Omental fat pad (tissue), 4 donors: ENCODE data around the gene FARP2. TPM values are rescaled to one million over a fixed set of nuclear protein-coding genes. Genes with fewer than 3 reads are reported as not detected.
"Not testable (repeated sequence)": the region's sequence is repeated elsewhere in the genome, so short reads cannot be mapped to it uniquely, and the experiment has no call there.

Source experiments
- ATAC-seq: fragments of 150-250 bp; one replicate; pipeline ENCODE4 v1.9.1; 2016; ENCODE audit warnings: mild to moderate bottlenecking, moderate library complexity; ENCODE audit not compliant: low FRiP score
- DNase-seq: peaks from one replicate; pipeline ENCODE4 v3.0.0-alpha.2; 2019; ENCODE audit warnings: low spot score
- total RNA-seq, 4 donors: library from RNA; depleted of rRNA; stranded (reverse); fragments of >200 nt; gene quantifications; one replicate each; pipeline ENCODE4 v1.1.0, GENCODE V29; 2016
- TF ChIP-seq, protein P1 (sequence below), 3 donors: fragments of 450-650 bp; IDR thresholded peaks; one replicate each; pipeline ENCODE4 v1.5.1; 2016 to 2017; ENCODE audit warnings: antibody characterized with exemption in 3 of 3, mild to moderate bottlenecking in 3 of 3, moderate library complexity in 2 of 3

Gene FARP2
- total RNA-seq, 4 donors from 2014 or later = 27.6 to 65.8 (median 34.1) TPM

DNA sequence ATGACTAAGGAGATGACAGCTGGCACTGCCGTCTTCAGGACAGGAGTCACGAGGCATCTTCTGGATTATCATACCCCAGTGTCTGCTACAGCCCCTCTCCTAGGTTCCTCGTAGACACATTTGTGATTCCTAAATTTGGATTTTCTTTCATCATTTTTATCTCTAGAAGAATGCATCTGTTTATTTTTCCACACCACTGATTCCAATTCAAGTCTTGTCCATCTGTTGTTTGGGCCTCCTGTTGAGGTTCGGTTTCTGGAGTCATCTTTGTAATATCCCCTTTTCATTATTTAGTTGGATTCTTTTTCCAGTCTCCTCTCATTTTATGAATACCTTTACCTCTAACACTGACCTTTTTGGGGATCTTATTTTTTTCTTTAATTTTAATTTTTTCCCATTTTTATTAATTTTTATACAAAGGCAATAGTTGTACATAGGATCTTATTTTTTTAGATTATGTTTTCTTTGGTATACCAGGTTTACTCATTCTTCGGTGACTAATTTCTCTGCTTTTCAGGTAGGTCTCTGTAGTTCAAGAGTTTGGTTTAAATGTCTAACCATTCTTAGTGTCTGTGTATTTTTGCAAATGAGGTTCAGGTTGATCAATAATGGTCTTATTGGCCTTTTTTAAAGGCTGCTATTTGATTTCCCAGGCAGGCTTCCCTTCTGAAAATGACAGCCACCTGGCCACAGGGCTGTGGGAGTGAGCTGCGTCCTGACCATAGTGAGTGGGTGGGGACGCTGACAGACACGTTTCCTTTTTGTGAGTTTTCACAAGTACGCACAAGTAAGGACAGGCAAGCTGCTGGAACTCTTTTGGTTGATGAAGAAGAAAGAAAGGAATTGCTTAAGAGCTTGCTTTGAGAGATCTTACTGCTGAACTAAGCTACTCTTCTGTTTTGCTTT, 34.5 kb downstream of the FARP2 start:
- DNase-seq = no peak
- TF ChIP-seq, protein P1, sequence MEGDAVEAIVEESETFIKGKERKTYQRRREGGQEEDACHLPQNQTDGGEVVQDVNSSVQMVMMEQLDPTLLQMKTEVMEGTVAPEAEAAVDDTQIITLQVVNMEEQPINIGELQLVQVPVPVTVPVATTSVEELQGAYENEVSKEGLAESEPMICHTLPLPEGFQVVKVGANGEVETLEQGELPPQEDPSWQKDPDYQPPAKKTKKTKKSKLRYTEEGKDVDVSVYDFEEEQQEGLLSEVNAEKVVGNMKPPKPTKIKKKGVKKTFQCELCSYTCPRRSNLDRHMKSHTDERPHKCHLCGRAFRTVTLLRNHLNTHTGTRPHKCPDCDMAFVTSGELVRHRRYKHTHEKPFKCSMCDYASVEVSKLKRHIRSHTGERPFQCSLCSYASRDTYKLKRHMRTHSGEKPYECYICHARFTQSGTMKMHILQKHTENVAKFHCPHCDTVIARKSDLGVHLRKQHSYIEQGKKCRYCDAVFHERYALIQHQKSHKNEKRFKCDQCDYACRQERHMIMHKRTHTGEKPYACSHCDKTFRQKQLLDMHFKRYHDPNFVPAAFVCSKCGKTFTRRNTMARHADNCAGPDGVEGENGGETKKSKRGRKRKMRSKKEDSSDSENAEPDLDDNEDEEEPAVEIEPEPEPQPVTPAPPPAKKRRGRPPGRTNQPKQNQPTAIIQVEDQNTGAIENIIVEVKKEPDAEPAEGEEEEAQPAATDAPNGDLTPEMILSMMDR (IDR thresholded peaks at IDR 0.05) = no peak
- no peak for ATAC-seq

- TF ChIP-seq, protein P1 (IDR thresholded peaks at IDR 0.05) = no peak
- ATAC-seq (no peak), DNase-seq (no peak)
Observed at GRCh38 chr2:241391892-241392665, 36.0 kb downstream of the FARP2 start.

DNA sequence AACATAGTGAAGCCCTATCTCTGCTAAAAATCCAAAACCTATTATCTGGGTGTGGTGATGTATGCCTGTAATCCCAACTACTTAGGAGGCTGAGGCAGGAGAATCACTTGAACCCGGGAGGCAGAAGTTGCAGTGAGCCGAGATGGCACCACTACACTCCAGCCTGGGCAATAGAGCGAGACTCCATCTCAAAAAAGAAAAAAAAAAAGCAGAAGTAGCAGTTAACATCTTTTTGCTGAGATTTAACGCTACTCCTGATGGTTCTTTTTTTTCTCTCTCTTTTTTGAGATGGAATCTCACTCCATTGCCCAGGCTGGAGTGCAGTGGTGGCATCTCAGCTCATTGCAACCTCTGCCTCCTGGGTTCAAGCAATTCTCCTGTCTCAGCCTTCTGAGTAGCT, 36.7 kb downstream of the FARP2 start:
- ATAC-seq = not testable (repeated sequence)

GRCh38 chr2:241393524-241394196, 37.6 kb downstream of the FARP2 start:
- TF ChIP-seq, protein P1 (IDR thresholded peaks at IDR 0.05) = no peak
- ATAC-seq (no peak), DNase-seq (no peak)

More for the DNA sequence above, 36.7 kb downstream of the FARP2 start:
- not testable (repeated sequence) for DNase-seq

DNA sequence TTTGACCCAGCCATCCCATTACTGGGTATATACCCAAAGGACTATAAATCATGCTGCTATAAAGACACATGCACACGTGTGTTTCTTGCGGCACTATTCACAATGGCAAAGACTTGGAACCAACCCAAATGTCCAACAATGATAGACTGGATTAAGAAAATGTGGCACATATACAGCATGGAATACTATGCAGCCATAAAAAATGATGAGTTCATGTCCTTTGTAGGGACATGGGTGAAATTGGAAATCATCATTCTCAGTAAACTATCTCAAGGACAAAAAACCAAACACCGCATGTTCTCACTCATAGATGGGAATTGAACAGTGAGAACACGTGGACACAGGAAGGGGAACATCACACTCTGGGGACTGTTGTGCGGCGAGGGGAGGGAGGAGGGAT, 40.7 kb downstream of the FARP2 start:
- ATAC-seq, DNase-seq: not testable (repeated sequence)

- TF ChIP-seq, protein P1 (IDR thresholded peaks at IDR 0.05) = no peak
- ATAC-seq = no peak
- DNase-seq = no peak
Observed at GRCh38 chr2:241399941-241400922, 44.1 kb downstream of the FARP2 start.

GRCh38 chr2:241408849-241409248, 52.8 kb downstream of the FARP2 start:
- DNase-seq (no peak), ATAC-seq (no peak)
- TF ChIP-seq, protein P1 (IDR thresholded peaks at IDR 0.05) = no peak
